Measurements from ENCODE around the gene LIME1.

GRCh38 chr20:63782051-63782471 is 45.6 kb downstream of the LIME1 start:
- no peak for TF ChIP-seq GATA2 (IDR thresholded peaks at IDR 0.05; ENCODE audit: low read depth, low read length)
- TF ChIP-seq GATA3 (IDR thresholded peaks at IDR 0.05; ENCODE audit: low read depth, low read length) = no peak

Data from SH-SY5Y (cell line).